22Rv1 (cell line): ENCODE measurements around the gene PAQR5.

ENCODE experiments used
- CTCF ChIP-seq: fragments of 450-650 bp; IDR thresholded peaks from 2 replicates; pipeline ENCODE4 v1.5.1; 2017; ENCODE audit warnings: mild to moderate bottlenecking
- ZFX ChIP-seq: fragments of 450-650 bp; IDR thresholded peaks from 2 replicates; pipeline ENCODE4 v1.6.1; 2017; ENCODE audit warnings: antibody characterized with exemption, borderline replicate concordance

- TF ChIP-seq CTCF (no peak), ZFX (no peak)
Observed at GRCh38 chr15:69343133-69343532, 44.4 kb downstream of the PAQR5 start.
